Superior temporal gyrus (tissue), 1 donor: Measurements from ENCODE around the gene KRT16.
"Not testable (repeated sequence)": the region's sequence is repeated elsewhere in the genome, so short reads cannot be mapped to it uniquely, and the experiment has no call there.

ENCODE experiments used
- DNase-seq: peaks from one replicate; pipeline ENCODE4 v3.0.0-alpha.2; 2016; ENCODE audit errors: extremely low spot score

The KRT16 gene

DNA sequence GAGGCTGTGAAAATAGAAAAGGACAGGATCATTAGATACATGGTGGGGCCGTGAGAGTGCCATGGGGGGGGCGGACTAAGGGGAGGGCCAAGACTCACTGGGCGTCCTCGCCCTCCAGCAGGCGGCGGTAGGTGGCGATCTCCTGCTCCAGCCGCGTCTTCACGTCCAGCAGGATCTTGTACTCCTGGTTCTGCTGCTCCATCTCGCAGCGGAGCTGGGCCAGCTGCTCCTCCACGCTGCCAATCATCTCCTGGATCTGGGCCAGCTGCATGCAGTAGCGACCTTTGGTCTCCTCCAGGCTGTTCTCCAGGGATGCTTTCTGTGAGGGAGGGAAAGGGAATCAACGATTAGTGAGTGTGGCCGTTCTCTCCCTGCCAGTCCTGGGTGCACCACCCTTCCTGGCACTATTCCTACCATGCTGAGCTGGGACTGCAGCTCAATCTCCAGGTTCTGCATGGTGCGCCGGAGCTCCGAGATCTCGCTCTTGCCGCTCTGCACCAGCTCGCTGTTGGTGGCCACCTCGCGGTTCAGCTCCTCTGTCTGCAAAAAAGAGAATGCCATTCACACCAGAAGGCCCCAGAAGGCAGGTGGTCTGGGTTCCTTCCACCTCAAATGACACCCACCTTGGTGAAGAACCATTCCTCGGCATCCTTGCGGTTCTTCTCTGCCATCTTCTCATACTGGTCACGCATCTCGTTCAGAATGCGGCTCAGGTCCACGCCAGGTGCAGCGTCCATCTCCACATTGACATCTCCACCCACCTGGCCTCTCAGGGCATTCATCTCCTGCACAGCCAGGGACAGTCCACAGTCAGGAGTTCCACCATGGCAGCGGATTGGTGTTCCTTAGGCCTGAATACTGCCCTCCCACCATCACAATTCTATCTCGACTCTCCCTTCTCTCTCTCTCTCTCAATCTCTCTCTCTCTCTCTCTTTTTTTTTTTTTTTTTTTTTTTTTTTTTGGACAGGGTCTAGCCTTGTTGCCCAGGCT lies 29.1 kb downstream of the KRT16 start:
- no peak for DNase-seq

DNA sequence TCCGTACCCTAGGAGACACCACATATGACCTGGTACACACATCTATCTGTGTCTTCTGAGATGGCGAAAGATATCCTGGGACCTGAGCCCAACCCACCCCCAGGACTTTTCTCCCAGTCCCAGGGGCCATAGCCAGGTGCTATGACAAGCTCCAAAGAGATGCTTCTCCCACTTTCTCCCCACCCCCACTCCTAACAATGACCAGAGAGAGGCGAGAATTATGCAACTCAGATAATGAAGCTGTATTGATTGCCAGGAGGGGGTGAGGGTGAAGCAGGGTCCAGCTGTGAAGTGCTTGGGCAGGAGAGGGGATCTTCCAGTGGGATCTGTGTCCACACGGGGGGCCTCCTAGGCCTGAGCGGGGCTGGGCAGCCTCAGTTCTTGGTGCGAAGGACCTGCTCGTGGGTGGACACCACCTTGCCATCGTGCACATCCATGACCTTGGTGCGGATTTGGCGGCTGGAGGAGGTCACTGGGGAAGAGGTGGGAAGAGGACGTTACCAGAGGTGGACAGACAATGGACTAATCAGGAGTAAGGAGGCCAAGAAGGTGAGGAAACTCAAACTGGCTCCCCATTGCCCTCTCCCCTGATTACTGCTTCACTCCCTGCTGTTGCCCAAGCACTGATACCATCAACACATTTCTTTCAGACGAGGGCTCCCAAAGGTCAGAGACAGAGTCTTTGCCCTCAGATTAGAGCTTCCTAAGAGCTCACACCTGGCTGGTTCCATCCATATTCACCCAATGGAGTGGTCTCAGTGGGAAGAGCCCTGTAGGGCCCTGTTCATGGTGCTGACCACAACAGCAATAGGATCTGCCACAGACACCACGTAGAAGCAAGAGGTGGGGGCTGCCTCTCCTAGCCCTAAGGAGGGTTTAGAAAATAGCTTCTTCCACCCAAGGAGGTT lies 30.3 kb downstream of the KRT16 start:
- DNase-seq, result not testable (repeated sequence)

DNA sequence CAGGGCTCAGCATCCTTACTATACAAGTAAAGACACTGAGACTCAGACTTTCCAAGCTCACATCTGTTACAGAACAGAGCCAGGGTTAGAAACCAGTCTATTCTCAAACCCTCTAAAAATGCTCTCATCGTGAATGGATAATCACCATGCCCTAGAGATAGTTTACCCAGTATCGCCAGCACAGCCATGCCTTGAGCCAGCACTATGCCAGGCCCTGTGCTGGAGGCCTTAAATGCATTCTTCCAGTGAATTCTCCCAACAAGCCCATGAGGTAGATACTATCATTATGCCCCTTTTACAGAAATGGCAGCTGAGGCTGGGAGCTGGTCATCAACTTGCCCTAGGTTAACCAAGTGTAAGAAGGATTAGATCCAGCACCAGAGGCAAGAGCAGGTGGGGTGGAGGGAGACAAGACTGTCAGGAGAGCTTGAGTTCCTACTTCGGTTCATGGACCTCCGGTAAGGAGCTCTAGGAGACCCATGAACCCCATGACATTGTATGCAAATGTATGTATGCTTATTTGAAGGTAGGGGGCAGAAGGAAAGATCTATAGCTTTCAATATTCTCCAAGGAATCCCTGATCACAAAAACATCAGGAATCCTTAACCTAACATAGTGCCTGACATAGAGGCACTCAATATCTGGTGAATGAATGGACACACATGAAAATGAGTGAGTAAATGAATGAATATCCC lies 31.1 kb downstream of the KRT16 start:
- DNase-seq, result no peak

DNA sequence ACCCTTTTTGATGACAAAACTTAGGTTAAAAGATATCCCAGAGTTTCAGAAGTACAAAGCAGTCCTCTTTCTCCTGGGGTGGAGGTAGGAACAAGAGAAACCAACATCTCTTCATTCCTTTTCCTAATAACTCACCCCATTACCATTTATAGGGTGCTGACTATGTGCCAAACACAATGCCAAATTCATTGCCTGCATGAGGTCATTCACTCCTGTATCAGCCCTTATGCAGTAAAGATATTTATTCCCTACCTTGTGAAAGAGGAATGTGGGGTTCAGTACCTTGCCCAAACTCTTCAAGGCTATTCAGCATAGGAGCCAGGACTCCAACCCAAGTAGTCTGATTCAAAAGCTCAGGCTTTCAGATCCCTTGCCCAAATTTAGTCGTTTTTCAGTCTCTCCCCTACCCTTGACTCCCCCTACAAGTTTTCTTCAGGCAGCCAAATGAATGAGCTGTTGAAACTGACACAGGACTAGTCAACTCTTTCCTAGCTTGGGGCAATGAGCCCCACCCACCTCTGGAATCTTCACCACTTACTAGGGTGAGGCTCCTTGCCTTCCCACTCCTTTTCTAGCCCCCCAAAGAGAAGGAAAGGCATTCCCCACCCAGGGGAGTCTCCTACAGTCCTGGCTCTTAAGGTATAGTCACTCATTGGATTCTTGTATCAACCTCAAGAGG lies 31.7 kb downstream of the KRT16 start:
- DNase-seq, result no peak

DNA sequence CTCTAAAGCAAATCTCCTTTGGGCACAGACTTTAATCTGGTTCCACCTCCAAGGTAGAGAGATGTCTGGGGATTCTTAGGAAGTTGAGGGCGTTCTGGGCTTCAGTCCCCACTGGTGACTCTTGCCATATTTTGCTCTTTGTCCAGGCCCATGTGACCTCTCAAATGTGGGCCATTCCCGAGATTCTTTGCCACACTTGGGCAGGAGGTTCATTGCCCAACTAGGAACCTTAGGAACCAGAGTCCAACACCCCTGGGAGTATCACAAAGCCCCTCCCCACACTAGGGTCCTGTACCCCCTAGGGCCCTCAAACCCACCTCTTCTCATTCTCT lies 32.4 kb downstream of the KRT16 start:
- no peak for DNase-seq

DNA sequence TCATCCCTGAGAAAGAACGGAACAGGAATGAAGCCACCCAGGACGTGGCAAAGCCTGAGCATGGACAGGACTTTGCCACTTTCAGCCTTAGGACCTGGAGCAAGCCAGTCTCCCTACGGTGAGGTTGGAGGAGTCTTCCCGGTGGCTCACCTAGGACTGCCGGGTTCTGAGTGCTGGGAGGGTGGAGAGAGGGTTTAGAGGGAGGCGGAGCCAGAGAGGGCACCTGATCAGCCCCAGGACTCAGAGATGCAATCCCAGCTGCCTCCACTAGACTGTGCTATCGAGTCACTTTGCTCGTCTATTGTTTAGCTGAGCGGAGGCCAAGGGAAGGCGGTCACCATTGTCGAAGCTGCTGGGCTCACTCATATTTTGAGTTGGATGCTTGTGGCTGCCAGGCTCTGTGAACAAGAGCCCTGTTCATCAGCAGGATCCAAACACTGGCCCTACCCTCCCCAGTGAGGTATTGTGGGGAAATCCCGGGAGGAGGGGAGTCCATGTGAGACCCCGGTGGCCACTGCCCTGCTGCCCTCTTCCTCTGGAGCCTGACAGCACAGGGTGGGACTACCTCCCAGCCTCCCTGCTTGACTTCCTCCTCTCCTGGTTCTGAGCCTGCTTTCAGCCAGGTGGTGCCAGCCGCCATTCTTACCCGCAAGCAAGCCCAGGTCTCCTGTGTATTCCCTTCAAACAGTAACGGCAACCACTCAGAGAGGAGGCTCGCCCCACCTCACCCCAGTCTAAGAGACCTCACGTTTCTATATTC lies 32.9 kb downstream of the KRT16 start:
- DNase-seq, result peak; percentile 75

DNA sequence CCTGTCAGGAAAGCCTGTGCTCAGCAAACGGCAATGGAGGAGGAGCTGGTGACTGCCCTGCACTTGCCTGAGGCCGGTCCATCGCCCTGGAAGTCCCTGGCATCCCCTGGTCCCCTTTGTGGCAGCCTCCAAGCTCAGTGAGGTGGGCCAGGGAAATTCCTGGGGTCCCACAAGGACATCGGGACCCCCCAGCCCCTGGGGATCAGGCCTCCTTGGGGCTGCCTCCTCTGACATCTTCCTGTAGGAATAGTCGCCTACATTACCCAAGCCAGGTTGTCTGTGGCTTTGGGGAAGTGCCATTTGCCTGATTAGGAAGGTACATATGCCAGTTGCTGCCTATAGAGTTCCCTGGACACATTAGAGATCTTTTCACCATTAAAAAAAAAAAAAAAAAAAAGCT lies 33.6 kb downstream of the KRT16 start:
- no peak for DNase-seq

DNA sequence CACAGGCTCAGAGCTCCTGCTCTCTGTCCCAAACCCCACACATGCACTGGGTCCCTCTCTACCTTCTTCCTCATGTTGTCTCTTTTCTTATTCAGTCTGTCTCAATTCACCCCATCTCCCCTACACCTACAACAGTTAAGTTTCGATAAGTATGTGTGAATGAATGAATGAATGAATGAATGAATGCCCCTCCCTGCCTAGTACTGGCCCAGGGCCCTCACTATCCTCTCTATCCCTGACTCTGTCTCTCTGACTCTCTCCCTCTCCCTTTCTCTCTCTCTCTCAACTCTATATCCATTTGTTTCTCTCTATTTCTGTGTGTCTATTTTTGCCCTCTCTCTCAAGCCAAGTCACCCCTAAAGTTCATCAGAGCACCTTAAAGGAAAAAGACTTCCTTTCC lies 34.0 kb downstream of the KRT16 start:
- no peak for DNase-seq

DNA sequence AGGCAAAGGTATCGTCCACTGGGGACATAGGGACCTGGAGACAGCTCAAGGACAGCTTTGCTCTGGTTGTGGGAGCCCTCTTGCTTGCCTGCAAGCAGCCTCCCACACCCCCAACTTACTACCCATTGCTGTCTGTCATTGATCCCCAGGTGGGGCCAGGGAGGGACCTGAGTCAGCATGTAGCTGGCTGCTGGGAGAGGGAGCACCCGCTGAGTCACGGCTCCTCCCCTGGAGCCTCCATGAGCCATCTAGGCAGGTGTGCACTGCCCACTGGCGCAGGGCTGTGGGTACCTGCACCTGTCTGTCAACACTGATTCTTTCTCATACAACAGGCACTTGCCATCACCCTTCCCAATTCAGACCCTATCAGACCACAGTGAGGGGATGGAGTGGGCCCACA lies 35.8 kb downstream of the KRT16 start:
- not testable (repeated sequence) for DNase-seq

DNA sequence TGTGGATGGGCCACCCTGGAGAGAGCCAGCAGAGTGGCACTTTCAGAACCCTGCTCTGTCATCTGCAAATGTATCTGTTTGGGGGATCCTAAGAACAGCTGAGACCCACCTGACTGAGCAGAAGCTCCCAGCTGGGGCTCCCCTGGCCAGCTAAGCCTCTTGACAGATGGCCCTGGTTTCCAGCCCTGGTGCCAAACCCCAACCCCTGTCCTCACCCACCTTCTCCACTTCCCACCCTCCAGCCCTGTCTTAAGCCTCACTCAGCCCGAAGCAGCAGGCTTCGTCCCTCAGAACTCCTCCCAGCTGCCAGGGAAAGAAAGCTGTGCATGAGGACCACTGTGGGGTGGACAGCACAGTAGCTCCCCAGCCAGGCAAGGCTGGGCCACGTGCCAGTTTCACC lies 37.2 kb downstream of the KRT16 start:
- DNase-seq, result no peak

DNA sequence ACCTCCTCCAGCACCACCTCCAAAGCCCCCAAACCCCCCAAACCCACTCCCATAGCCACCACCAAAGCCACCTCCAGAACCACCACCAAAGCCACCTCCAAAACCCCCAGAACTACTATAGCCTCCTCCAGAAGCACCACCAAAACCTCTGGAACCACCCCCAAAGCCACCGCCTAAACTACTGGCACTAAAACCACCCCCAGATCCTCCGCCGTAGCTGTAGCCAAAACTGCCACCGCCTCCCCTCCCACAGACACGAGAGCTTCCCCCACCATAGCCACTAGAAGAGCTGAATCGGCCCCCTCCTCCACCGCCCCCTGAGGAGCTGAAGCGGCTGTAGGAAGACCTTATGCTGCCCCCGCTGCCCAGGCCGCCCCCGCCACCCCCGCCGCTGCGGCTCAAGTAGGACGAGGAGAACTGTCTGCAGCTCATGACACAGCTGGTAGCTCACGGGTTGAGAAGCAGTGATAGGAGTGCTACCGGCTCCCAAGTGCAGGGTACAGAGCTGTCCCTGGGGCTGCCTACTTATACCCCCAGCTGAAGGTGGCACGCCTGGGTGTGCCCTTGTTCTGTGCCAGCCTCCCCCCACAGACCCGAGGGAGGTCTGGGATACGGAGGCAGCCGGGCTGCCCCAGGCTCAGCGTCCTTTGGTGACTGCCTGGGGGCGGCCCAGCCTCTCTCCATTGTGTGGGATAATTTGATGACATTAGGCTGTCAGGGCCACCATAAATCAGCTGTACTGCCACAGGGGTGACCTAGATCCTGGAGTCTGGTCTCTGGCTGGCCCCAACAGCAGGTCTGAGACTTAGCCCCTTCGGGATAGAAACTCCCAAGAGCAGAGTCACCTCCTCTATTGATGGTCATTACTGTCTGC lies 40.8 kb downstream of the KRT16 start, which contains the start of gene KRT9:
Gene KRT9 (minus strand): TSS at position 499 of the 874 bp plus-strand sequence. CDS start 67 bp downstream, at position 432.
- no peak for DNase-seq

DNA sequence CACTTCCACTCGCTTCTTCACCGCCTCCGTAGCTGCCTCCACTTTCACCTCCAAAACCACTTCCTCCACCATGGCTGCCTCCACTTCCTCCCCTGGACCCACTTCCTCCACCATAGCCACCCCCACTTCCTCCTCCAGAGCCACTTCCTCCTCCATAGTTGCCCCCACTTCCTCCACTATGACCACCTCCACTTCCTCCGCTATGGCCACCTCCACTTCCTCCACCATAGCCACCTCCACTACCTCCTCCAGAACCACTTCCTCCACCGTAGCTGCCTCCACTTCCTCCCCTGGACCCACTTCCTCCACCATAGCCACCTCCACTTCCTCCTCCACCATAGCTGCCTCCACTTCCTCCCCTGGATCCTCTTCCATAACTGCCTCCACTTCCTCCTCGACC lies 45.2 kb downstream of the KRT16 start:
- DNase-seq, result no peak

DNA sequence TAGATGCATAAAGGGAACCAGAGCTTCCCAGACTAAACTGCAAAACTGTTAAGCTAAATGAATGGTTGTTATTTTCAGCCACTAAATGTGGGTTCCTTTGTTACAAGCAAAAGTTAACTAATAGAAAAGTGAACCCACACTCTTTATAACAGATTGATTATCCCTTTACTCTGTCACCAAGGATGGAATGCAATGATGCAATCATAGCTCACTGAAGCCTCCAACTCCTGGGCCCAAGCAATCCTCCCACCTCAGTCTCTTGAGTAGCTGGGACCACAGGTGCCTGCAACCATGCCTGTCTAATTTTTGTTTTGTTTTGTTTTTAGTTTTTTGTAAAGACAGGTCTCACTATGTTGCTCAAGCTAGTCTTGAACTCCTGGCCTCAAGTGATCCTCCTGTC lies 47.2 kb downstream of the KRT16 start:
- DNase-seq, result no peak

DNA sequence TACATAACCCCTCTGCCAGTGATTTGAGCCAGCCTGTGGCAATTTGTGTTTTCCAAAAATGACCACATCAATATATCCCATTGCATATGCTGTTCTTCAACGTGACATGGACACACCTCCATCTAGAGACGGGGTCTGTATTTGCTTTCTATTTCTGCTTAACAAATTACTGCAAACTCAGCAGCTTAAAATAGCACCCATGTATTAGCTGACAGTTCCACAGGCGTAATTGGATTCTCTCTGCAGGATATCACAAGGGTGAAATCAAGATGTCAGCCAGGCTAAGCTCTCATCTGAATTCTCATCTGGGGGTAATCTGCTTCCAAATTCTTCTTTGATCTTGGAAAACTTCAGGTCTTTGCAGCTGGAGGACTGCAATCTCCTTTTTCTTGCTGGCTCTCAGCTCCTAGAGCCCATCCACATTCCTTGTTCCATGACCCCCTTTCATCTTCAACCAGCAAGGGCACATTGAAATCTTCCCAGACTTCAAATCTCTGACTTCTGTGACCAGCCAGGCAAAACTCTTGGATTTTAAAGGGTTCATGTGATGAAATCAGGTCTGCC lies 48.9 kb downstream of the KRT16 start:
- DNase-seq, result peak; percentile 11

DNA sequence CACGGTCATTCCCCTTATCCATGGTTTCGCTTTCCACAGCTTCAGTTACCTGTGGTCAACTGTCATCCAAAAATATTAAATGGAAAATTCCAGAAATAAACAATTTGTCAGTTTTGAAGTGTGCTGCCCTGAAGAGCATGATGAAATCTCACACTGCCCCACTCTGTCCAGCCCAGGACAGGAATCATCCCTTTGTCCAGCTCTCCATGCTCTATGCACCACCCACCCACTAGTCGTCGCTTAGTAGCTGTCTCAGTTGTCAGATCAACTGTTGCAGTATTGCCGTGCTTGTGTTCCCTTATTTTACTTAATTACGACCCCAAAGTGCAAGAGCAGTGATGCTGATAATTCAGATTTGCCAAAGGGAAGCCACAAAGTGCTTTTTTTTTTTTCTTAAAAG lies 51.0 kb downstream of the KRT16 start:
- DNase-seq, result no peak
